ENCODE measurements around the gene CACNB1.

CACNB1 gene

GRCh38 chr17:39197380-39198185 lies at the start of gene CACNB1:
Gene CACNB1, minus strand, starts transcription at chr17:39197669. Its CDS starts 174 bp downstream, at chr17:39197495.
- TF ChIP-seq CTCF (IDR thresholded peaks at IDR 0.05): no peak
- Mint-ChIP-seq H3K4me3 (peak within 1 kb of the TSS; percentile 81), H3K9me3 (no peaks in the 10 kb centered on the region), H3K27ac (peak within 1 kb of the TSS; percentile 54), H3K4me1 (peaks cover 82% of the 10 kb centered on the region), H3K36me3 (ENCODE audit: low read depth) (peaks cover 25% of the 10 kb centered on the region), H3K27me3 (ENCODE audit: low read depth, poor library complexity) (peaks cover 4% of the 10 kb centered on the region)
- DNase-seq: peak; percentile 91

- peaks cover 6% of the 10 kb centered on the region for H3K27me3 Mint-ChIP-seq (ENCODE audit: low read depth, poor library complexity)
- H3K4me3 Mint-ChIP-seq: no peak overlapping the region
- TF ChIP-seq CTCF (IDR thresholded peaks at IDR 0.05): no peak
- no peak for DNase-seq
- H3K4me1 Mint-ChIP-seq: peaks cover 36% of the 10 kb centered on the region
- H3K9me3 Mint-ChIP-seq: no peaks in the 10 kb centered on the region
- H3K27ac Mint-ChIP-seq: no peak overlapping the region
- H3K36me3 Mint-ChIP-seq (ENCODE audit: low read depth): peaks cover 5% of the 10 kb centered on the region
Measured at GRCh38 chr17:39246274-39246673, 48.8 kb upstream of the CACNB1 start.

GRCh38 chr17:39244600-39245570 lies 47.4 kb upstream of the CACNB1 start:
- peak; percentile 96 for TF ChIP-seq CTCF (IDR thresholded peaks at IDR 0.05)

GRCh38 chr17:39244016-39244599 lies 46.6 kb upstream of the CACNB1 start:
- Mint-ChIP-seq H3K9me3 (no peaks in the 10 kb centered on the region), H3K4me1 (peaks cover 38% of the 10 kb centered on the region), H3K36me3 (ENCODE audit: low read depth) (no peaks in the 10 kb centered on the region), H3K4me3 (peak overlapping the region; percentile 3), H3K27me3 (ENCODE audit: low read depth, poor library complexity) (peaks cover 14% of the 10 kb centered on the region), H3K27ac (no peak overlapping the region)
- no peak for DNase-seq
- TF ChIP-seq CTCF (IDR thresholded peaks at IDR 0.05): no peak

More at GRCh38 chr17:39244600-39245570, 47.4 kb upstream of the CACNB1 start:
- Mint-ChIP-seq H3K27ac (no peak overlapping the region), H3K9me3 (no peaks in the 10 kb centered on the region), H3K27me3 (ENCODE audit: low read depth, poor library complexity) (peaks cover 9% of the 10 kb centered on the region), H3K4me1 (peaks cover 36% of the 10 kb centered on the region), H3K4me3 (no peak overlapping the region), H3K36me3 (ENCODE audit: low read depth) (no peaks in the 10 kb centered on the region)
- peak; percentile 94 for DNase-seq

GRCh38 chr17:39243155-39243554 lies 45.7 kb upstream of the CACNB1 start:
- DNase-seq: no peak
- TF ChIP-seq CTCF (IDR thresholded peaks at IDR 0.05): no peak
- peaks cover 35% of the 10 kb centered on the region for H3K4me1 Mint-ChIP-seq
- H3K27me3 Mint-ChIP-seq (ENCODE audit: low read depth, poor library complexity): peaks cover 21% of the 10 kb centered on the region
- H3K27ac Mint-ChIP-seq: no peak overlapping the region
- no peak overlapping the region for H3K4me3 Mint-ChIP-seq
- no peaks in the 10 kb centered on the region for H3K36me3 Mint-ChIP-seq (ENCODE audit: low read depth)
- H3K9me3 Mint-ChIP-seq: no peaks in the 10 kb centered on the region

Measured in nephron progenitor cell (in vitro differentiated cells).